GM19035 (cell line): ENCODE measurements around the gene SIL1.
"Not testable (repeated sequence)": the region's sequence is repeated elsewhere in the genome, so short reads cannot be mapped to it uniquely, and the experiment has no call there.

Experiments
- ATAC-seq: cut with Tn5 transposase; IDR thresholded peaks from one replicate; pipeline ENCODE4 v1.9.1; 2021; ENCODE audit not compliant: unreplicated experiment

SIL1 gene

DNA sequence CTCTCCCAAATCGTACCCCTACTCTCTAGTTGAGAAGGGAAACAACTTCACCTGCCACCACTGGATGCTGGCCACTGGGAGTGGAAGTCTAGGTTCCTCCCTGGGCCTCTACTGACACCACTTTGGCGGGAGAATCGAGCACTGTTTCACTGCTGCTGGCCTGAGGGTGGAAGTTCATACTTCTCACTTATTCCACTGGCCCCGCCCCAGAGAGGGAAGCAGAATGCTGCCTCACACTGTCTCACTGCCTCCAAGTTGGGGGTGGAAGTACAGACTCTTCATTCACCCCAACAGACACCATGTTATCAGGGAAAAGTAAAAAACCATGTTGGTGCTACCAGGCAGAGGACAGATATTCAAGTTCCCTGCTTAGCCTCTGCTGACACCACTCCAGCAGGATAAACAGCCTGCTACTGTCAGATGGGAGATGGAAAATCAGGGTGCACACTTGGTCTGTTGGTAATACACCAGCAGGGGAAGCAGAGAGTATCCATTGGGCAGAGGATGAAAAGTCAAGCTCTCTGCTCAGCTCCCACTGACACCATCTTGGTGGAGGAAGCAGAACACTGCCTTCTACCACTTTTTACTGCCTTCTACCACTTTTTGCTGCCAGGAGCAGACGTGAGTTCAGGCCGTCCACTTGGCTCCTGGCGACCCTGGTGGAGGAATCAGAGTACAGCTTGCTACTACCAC is 159.4 kb downstream of the SIL1 start:
- ATAC-seq = no peak

DNA sequence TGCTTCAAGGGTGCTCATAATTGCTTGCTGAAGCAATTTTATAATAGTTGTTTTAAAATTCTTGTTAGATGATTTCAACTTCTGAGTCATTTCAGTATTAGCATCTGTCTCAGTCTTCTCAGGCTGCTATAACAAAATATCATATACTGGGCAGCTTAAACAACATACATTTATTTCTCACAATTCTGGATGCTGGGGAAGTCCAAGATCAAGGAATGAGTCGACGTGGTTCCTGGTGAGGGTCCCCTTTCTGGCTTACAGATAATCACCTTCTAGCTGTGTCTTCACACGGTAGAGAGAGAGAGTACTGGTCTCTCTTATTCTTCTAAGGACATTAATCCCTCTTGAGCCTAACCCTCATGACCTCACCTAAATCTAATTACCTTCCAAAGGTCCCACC is 160.4 kb downstream of the SIL1 start:
- ATAC-seq = no peak

DNA sequence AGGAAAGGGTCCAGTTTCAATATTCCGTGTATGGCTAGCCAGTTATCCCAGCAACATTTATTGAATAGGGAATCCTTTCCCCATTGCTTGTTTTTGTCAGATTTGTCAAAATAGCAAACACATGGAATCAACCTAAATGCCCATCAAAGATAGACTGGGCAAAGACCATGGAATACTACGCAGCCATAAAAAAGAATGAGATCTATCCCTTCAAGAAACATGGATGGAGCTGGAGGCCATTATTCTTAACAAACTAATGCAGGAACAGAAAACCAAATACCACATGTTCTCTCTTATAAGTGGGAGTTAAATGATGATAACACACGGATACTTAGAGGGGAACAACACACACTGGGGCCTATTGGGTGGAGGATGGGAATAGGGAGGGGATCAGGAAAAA is 161.8 kb downstream of the SIL1 start:
- ATAC-seq = not testable (repeated sequence)

DNA sequence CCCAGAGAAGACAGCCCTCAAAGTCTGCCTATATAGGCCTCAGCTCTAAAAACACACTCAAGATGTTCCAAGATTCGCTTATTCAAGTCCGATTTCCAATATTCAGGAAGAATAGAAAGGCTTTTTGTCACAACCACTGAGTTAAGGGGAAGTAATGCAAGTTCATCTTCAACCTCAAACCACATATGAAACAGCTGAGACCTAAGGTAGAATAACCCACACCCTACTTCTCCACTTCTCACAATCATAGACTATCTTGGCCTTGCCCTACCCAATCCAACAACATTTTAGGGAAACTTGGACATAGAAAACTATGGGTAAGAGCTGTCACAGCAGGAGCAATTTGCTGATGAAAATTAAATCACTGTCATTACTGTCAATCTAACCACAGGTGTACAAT is 171.0 kb downstream of the SIL1 start:
- ATAC-seq = no peak

DNA sequence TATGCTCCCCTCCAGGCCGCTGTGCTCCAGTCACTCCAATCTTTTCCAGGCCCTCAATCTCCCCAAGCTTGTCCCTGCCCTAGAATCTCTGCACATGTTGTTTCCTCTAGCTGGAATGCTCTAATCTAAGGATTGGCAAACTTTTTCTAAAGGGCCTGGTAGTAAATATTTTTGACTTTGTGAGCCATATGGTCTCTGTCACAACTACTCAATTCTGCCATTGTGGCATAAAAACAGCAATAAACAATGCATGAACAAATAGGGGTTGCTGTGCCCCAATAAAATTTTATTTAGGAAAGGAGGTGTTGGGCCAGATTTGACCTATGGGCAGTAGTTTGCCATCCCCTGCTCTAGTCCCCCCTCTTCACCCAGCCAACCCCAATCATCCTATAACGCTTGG is 172.5 kb downstream of the SIL1 start:
- ATAC-seq = no peak

DNA sequence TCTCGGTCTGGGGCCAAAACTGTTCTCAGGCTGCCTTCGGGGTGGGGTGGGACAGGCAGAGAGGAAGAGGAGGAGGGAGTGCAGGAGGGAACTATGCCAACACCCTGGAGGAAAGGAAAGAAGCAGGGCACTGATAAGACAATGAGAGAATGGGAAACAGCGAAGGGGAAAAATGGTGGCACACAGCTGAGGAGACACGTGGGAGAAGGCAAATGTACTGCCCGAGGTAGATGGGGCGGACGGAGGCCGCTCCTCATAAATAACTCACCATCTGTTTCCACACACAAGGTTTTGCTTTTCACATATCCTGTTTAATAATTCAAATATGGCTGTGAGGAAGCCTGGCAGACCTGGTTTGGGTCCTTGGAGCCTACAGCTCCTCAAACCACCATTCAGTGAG is 174.9 kb downstream of the SIL1 start:
- ATAC-seq = no peak

DNA sequence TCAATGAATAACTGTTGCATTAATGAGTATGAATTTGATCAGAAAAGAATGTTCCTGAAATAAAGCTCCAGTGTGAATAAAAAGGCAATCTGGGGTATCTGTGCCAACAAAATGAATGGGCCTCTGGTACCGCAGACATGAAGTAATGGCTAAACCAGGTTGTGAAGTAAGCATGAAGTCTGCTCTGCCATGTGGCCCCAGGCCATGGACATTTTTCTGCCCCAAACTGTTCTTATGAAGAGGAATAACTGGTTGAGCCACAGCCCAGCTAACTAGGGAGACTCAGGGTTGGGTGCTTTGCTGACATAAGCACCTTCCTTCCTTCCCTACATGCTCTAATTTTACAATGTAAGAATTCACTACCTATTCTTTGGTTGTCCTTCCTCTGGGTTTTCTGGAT is 175.6 kb downstream of the SIL1 start:
- ATAC-seq = no peak

DNA sequence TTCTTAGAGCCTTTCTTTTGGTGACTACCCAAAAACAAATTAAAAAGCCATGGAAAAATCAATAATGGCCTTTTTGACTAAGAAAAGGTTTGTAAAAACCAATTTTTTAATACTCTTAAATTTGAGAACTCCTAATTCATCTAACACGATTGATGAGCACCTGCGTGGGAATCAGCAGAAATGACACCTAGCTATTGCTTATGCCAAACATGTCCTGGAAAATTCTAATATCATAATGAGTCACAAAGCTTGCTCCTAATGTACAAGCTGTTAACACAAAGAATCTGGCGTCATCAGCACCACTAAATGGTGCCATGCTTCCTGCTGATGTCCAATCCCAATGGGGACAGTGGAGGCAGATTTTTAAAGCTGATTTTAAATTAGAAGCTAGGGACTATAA is 176.8 kb downstream of the SIL1 start:
- ATAC-seq = no peak

DNA sequence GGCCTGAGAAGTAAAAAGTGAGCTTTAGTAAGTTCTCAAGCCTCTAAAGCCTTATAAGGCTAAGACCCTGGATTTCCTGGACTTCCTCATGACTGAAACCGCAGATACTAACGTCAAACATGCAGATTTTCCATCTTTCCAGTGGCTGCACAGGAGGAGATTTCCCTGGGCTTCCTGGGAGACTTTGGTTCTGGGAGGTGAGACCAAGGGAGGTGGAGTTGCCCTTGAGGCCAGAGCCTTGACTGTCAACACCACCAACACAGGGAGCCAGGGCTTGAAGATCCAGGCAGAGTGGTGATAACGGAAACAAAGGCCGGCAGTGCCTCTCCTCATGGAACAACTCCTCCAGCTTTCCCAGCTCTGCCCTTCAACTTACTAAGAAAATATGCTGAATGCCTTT is 178.3 kb downstream of the SIL1 start:
- ATAC-seq = no peak

DNA sequence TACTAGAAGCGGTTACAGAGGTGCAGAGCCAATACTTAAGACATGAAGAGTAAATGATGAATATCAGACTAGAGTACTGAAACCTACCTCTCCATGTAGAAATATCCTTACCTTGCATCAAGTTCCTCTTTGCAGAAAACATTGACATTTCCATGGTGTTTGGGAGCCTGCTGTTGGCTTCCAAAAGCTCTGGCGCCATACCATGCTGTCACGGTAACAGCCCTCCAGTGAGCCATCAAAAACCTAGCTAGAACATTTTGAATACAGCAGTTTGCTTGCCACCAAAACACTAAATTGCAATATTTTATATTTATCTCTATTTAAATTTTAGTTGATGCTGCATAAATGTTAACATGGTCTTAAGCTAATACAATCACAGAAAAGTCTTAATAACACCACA is 179.0 kb downstream of the SIL1 start:
- ATAC-seq = no peak

DNA sequence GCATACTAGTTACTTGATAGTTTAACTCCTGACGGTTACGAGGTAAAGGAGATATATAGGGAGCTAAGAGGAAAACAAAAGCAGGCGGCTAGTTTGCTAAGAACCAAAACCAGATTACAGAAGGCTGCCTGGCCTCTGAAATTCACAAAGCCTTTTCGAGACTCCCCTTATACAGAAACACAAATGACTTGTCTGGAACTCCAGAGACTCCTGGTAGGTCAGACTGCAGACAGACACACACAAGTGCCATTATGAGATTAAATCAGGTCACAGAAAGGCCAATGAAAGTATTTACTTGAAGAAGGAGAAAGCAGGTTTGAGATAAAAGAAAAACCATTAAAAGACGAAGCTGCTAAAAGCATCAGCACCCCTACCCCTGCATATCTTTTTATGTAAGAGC is 180.5 kb downstream of the SIL1 start:
- no peak for ATAC-seq

DNA sequence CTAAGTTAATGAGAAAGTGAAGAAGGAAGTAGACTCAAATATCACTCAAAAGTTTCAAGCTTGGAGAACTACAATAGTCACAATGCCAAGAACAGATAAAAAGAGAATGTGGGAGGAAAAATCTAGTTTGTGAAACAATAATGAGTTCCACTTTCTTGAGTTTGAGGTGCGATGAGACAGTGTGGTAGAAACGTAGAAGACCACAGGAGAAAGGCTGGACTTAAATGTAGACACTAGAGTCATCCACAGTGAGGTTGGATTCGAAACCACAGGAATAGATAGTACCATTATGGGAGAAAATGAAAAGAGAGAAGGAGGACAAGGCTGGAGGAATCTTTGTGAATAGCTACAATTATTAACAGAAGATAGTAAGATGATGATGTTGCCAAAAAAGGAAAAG is 182.0 kb downstream of the SIL1 start:
- ATAC-seq = no peak

DNA sequence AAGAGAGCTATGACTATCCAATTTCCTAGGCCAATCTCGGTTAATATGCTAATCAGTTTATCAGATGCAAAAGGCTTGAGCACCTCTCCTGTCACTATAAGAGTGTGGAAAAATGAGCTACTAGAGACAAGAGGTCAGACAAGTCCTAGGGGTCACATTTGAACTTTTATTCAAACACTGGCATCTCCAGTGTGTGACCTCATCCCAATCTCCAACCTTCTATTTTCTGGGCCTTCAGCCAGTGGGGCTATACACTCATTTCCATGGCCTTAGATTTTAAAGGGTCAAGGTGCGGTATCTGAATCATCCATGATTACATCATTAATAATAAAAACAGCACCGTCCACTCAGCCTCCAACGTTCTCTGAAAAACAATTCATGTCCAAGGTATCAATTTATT is 183.4 kb downstream of the SIL1 start:
- ATAC-seq = no peak

DNA sequence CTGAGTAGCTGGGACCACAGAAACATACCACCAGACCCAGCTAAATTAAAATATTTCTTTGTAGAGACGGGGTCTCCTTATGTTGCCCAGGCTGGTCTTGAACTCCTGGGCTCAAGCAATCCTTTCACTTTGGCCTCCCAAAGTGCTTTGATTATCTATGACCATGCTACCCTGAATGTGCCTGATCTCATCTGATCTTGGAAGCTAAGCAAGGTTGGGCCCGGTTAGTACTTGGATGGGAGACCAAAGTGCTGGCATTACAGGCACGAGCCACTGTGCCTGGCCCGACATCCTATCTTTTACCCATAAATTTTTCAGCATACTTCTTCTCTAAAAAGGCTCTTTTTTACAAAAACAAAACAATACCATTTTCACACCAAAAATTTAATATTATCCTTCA is 186.0 kb downstream of the SIL1 start:
- no peak for ATAC-seq

DNA sequence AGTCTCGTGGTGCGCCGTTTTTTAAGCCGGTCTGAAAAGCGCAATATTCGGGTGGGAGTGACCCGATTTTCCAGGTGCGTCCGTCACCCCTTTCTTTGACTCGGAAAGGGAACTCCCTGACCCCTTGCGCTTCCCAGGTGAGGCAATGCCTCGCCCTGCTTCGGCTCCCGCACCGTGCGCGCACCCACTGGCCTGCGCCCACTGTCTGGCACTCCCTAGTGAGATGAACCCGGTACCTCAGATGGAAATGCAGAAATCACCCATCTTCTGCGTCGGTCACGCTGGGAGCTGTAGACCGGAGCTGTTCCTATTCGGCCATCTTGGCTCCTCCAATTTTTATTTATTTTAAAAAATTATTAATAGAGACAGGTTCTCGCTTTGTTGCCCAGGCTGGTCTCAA is 187.0 kb downstream of the SIL1 start:
- not testable (repeated sequence) for ATAC-seq

DNA sequence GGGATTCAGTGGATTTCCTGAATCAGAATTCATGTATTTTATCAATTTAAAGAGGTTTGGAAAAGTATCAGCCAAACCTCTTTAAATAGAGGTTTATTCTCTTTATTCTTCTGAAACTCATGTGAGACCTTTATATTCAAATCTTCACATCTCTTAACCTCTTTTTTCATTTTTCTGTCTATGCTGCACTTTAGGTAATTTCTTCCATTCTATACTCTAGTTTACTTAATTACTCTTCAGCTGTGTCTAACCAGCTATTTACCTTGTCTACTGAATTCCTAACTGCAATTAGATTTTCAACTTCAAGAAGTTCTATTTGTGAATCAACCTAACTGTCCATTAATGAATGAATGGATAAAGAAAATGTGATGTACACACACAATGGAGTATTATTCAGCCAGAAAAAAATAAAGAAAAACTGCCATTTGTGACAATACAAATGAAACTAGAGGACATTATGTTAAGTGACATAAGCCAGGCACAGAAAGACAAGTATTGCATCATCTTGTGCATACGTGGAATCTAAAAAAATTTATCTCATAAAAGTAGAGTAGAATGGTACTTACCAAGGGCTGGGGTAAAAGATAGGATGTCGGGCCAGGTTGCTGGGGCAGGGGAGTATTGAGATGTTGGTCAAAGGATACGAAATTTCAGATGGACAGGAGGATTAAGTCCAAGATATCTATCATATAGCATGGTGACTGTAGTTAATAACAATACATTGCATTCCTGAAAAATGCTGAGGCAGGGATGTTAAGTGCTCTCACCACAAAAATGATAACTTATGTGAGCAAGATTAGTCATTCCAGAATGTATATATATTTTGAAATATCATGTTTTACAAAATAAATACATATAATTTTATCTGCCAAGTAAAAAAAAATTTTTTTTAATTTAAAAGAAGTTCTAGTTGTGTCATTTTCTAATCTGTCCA is 193.5 kb downstream of the SIL1 start:
- no peak for ATAC-seq

DNA sequence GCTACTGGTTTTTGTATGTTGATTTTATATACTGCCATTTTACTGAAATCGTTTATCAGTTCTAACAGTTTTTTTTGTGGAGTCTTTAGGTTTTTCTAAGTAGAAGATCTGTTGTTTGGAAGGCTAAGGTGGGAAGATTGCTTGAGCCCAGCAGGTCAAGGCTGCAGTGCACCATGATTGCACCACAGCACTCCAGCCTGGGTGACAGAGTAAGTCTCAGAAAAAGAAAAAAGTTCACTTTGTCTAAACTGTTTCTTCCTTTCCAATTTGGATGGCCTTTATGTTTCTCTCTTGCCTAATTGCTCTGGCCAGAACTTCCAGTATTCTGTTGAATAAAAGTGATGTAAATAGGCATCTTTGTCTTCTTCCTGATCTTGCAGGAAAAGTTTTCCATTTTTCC is 198.5 kb downstream of the SIL1 start:
- ATAC-seq = no peak

DNA sequence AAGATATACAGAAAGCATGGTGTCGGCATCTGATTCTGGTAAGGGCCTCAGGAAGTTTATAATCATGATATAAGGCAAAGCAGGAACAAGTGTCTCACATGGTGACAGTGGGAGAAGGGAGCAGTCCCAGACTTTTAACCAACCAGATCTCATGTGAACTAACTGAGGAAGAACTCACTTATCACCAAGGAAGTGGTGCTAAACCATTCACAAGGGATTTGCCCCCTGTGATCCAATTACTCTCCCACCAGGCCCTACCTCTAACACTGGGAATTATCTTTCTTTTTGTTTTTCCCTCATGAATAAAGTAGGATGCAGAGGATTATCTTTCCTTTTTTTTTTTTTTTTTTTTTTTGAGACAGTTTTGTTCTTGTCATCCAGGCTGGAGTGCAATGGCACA is 199.6 kb downstream of the SIL1 start:
- ATAC-seq = no peak

DNA sequence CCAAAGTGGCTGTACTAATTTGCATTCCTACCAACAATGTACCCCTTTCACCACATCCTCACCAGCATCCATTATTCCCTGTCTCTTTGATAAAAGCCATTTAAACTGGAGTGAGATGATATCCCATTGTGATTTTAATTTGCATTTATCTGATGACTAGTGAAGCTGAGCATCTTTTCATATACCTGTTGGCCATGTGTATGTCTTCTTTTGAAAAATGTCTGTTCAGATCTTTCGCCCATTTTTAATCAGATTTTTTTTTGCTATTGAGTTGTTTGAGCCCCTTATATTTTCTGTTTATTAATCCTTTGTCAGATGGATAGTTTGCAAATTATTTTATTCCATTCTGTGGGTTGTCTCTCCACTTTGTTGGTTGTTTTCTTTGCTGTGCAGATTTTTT is 202.0 kb downstream of the SIL1 start:
- no peak for ATAC-seq

DNA sequence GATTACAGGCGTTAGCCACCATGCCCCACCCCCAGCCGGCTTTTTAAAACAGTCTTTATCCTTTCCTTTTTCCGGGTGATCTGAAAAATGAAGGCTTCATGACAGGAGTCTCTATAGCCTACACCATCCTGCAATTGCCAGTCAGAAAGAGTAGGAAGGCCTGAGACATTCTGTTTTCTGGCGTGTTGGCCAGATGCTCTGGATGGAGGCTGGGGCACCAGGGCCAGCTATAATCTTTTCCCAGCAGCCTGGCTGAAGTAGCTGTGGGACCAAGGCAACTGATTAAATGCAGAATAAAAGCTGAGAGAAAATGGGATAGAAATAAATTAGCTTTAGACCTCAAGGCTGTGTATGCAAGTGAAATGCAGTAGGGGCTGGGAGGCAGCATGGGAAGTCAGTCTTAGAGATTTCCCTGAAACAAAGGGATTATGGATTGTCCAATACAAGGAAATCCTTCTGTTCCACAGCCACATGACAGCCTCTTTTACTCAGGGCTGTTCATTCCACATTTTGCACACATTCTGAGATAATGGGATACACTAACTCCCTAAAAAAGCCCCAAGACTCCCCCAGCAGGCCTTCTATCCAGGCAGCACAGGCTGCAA is 207.1 kb downstream of the SIL1 start:
- ATAC-seq = no peak

DNA sequence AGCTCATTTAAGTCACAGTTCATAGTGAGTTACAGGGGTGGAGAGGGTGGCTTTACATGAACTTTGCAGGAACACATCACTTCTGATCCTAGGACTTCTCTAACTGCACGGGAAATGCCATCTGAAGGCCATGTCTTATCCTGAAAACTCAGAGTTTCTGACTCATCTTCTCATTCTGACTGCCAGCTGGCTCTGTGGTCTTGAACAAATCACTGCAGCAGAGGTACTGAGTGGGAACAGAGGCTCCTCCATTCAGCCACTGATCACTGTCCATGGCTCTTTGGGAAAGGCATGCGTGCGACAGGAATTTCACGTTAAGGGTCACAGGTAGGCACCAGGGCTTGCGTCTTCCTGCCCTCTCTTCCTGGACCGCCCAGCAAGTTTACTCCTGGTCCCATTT is 208.4 kb downstream of the SIL1 start:
- no peak for ATAC-seq

DNA sequence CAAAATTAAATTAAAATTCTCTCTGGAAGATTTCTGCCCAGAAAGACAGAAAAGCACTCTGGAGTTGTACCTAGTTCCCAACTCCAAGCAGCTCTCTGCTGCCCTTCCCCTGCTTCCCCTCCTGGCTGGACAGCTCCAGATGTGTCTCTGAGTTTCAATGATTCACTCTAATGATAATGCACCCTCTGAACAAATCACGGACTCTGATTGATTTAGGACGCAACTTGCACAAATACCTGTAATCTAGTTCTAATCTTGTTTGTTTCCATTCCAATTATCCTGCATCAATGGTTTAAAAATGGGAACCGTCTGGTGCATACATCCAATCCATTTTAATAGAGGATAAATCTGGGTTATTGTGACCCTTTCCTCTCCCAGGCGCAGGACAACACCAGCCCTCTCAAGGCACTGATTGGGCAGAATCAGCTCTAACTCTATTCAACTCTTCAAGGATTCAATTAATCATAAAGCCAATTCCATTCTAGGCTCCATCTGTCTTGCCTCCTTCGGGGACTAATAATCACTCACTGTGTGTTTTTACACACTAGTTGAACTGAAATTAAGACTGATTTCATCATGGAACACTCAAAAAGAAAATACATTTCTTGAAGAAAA is 211.9 kb downstream of the SIL1 start:
- ATAC-seq = no peak
